Panc1 (cell line): ENCODE results near the gene TIMM13.

Source experiments
- CTCF ChIP-seq: fragments of 450-650 bp; IDR thresholded peaks from 2 replicates; pipeline ENCODE4 v1.5.1; 2017; ENCODE audit warnings: mild to moderate bottlenecking
- POLR2AphosphoS5 ChIP-seq: IDR thresholded peaks from 2 replicates; pipeline ENCODE4 v1.6.1; 2012; ENCODE audit warnings: mild to moderate bottlenecking, low read depth, low read length, moderate library complexity
- REST ChIP-seq, 2 experiments: IDR thresholded peaks; 2 replicates each; pipeline ENCODE4 v1.6.1; 2011 to 2012; ENCODE audit warnings: low read depth in 2 of 2, control low read depth in 1 of 2, low read length in 1 of 2, mild to moderate bottlenecking in 1 of 2, moderate library complexity in 1 of 2; ENCODE audit not compliant: insufficient read depth in 1 of 2

- no peak for TF ChIP-seq CTCF
- no peak for TF ChIP-seq REST (IDR thresholded peaks at IDR 0.05; ENCODE audit: insufficient read depth in 1 of 2, low read depth in 2 of 2, low read length in 1 of 2)
- no peak for TF ChIP-seq POLR2AphosphoS5
Measured at GRCh38 chr19:2415973-2416319, 11.4 kb downstream of the TIMM13 start.
